Transverse colon (tissue), 4 donors: ENCODE results near the gene PCAT6. TPM values are rescaled to one million over a fixed set of nuclear protein-coding genes. Genes with fewer than 3 reads are reported as not detected.

ENCODE experiments used
- DNase-seq: peaks from one replicate; pipeline ENCODE4 v3.0.0-alpha.2; 2019
- H3K27ac ChIP-seq, 4 donors: fragments of 200-600 bp; sonication (generic); 2 replicates each; pipeline ENCODE4 v1.5.1; 2016 to 2018; ENCODE audit warnings: inconsistent platforms in 4 of 4
- H3K27me3 ChIP-seq: fragments of 200-600 bp; sonication (generic); 2 replicates; pipeline ENCODE4 v1.5.1; 2017; ENCODE audit warnings: inconsistent platforms
- H3K36me3 ChIP-seq, 4 donors: fragments of 200-600 bp; sonication (generic); 2 replicates each; pipeline ENCODE4 v1.5.1; 2017 to 2019; ENCODE audit warnings: inconsistent platforms in 4 of 4
- H3K4me1 ChIP-seq, 4 donors: fragments of 200-600 bp; sonication (generic); 2 replicates each; pipeline ENCODE4 v1.5.1; 2017 to 2020; ENCODE audit warnings: inconsistent platforms in 4 of 4
- H3K4me3 ChIP-seq, 4 donors: fragments of 200-600 bp; sonication (generic); 1 replicate in 1 of 4; 2 replicates in 3 of 4; pipeline versions ENCODE4 v1.5.1 to v1.6.1; 2017 to 2019; ENCODE audit warnings: inconsistent platforms in 4 of 4
- H3K9me3 ChIP-seq, 2 donors: fragments of 200-600 bp; sonication (generic); 2 replicates each; pipeline ENCODE4 v1.5.1; 2017 to 2019; ENCODE audit warnings: inconsistent platforms in 2 of 2
- EP300 ChIP-seq: sonication (generic); formaldehyde crosslinking; IDR thresholded peaks from one replicate; pipeline ENCODE4 v1.6.1; 2017; ENCODE audit warnings: antibody characterized with exemption, low read depth
- POLR2A ChIP-seq: fragments of 450-650 bp; IDR thresholded peaks from one replicate; pipeline ENCODE4 v1.6.1; 2016; ENCODE audit warnings: antibody characterized with exemption, mild to moderate bottlenecking, moderate library complexity
- POLR2AphosphoS5 ChIP-seq, 3 donors: sonication (generic); formaldehyde crosslinking; IDR thresholded peaks; one replicate each; pipeline ENCODE4 v1.6.1; 2016; ENCODE audit warnings: antibody characterized with exemption in 3 of 3
- WGBS, 2 donors: methylation state at CpG; one replicate each; pipeline ENCODE4 v1.1.5; 2018; ENCODE audit warnings: low coverage in 1 of 2; 5-methylcytosine and 5-hydroxymethylcytosine counted together
- in situ Hi-C, 4 donors: fragments of 200-750 bp; cut with MboI; loops; one replicate each; pipeline versions ENCODE4 v1.15.0 to v1.15.1; 2017; ENCODE audit warnings: low sequenced_read_pairs in 3 of 4, low pct_ligation_motif_present in 1 of 4, low pct_unique_long_range_greater_than_20kb in 1 of 4
- intact Hi-C: fragments of 100-400 bp; cut with DNase I; formaldehyde crosslinking; loops from one replicate; pipeline ENCODE4 v1.15.1; 2023; ENCODE audit warnings: low total_unique reads
- total RNA-seq, 4 donors: library from RNA; depleted of rRNA; stranded (reverse); fragments of >200 nt; gene quantifications; one replicate each; pipeline ENCODE4 v1.1.0, GENCODE V29; 2016
- TF ChIP-seq, protein P1 (sequence below), 5 experiments: fragments of 200-600 bp in 3 of 5; fragments of 450-650 bp in 2 of 5; sonication (generic) in 3 of 5; IDR thresholded peaks; 1 replicate in 2 of 5; 2 replicates in 3 of 5; pipeline ENCODE4 v1.5.1; 2016 to 2017; ENCODE audit warnings: antibody characterized with exemption in 5 of 5, inconsistent platforms in 3 of 5, mild to moderate bottlenecking in 2 of 5, moderate library complexity in 1 of 5

The PCAT6 gene
- total RNA-seq, 4 donors from 2014 or later = not detected

DNA sequence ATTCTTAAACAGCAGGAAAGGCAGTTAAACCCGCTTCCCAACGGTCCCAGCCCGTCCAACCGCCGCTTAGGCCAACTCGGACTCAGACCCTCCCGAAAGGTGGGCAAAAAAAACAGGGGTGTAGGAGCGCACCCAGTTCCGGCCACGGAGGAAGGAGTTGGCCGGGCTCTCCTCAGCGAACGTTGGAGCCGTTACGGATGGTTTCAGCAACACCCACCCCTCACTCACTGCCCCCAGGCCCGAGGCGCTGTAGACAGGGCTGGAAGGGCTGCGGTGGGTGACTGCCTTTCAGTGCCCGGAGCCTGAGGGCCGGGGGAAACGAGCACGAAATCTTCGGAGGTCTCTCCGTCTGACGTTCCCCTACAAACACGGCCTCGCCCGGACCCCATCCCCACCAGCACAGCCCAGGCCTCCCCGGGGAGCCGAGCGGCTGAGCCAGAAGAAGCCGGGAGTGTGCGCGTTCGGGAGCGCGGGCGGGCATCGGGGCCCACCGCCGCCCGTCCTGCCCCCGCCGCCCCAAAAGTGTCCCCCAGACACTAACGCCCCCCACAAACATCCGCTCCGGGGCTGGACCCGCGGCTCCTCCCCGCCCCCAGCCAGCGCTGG is 3.8 kb upstream of the PCAT6 start:
- no peaks in the 10 kb centered on the region for H3K27me3 ChIP-seq
- no peaks in the 10 kb centered on the region for H3K36me3 ChIP-seq
- WGBS, 2 donors = 4% methylated on average over 31 of the region's 51 CpGs; no CpG with 5 or more reads in 1 of the 2 donors
- peak overlapping the region; percentile 80 to 94 (median 88) for H3K4me3 ChIP-seq
- H3K27ac ChIP-seq = peak overlapping the region; percentile 94 to 96 (median 95)
- no peaks in the 10 kb centered on the region for H3K9me3 ChIP-seq
- H3K4me1 ChIP-seq = peaks cover 3 to 47% (median 26%) of the 10 kb centered on the region in 4 donors
- DNase-seq = no peak
- in situ Hi-C loops = no loop called here
- TF ChIP-seq POLR2AphosphoS5 (IDR thresholded peaks at IDR 0.05) = no peak
- TF ChIP-seq POLR2A = no peak
- TF ChIP-seq, protein P1, sequence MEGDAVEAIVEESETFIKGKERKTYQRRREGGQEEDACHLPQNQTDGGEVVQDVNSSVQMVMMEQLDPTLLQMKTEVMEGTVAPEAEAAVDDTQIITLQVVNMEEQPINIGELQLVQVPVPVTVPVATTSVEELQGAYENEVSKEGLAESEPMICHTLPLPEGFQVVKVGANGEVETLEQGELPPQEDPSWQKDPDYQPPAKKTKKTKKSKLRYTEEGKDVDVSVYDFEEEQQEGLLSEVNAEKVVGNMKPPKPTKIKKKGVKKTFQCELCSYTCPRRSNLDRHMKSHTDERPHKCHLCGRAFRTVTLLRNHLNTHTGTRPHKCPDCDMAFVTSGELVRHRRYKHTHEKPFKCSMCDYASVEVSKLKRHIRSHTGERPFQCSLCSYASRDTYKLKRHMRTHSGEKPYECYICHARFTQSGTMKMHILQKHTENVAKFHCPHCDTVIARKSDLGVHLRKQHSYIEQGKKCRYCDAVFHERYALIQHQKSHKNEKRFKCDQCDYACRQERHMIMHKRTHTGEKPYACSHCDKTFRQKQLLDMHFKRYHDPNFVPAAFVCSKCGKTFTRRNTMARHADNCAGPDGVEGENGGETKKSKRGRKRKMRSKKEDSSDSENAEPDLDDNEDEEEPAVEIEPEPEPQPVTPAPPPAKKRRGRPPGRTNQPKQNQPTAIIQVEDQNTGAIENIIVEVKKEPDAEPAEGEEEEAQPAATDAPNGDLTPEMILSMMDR (IDR thresholded peaks at IDR 0.05) = no peak
- TF ChIP-seq EP300 = no peak
- intact Hi-C loops = no loop called here

DNA sequence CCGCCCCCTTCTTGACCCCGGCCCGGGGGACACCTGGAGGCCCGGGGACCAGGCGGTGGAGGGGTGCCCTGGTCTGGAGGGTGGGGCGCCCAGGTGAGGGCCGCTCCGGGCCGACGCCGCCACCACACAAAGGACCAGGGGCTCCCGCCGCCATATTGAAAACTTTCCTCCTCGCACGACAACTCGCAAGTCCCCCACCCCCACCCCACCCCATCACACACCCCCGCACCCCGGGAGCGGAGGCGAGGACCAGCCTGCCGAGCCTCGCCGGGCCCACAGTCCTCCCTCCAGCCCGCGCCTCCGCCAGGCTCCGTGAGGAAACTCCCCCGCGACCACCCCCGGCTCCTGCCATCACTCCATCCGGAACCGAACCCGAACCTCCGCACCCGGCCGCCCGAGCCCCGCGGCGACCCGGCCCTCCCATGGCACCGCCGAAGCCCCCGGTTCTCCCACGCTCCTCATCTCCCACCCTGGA is 3.3 kb upstream of the PCAT6 start:
- intact Hi-C loops (no loop called here), in situ Hi-C loops (no loop called here)
- no peaks in the 10 kb centered on the region for H3K27me3 ChIP-seq
- TF ChIP-seq POLR2A = no peak
- no peak for TF ChIP-seq POLR2AphosphoS5 (IDR thresholded peaks at IDR 0.05)
- no peak for TF ChIP-seq EP300
- TF ChIP-seq, protein P1 (IDR thresholded peaks at IDR 0.05) = no peak
- peak overlapping the region; percentile 80 to 94 (median 88) for H3K4me3 ChIP-seq
- peak; percentile 30 for DNase-seq
- WGBS, 2 donors = 3% methylated on average over 28 of the region's 45 CpGs; no CpG with 5 or more reads in 1 of the 2 donors
- H3K27ac ChIP-seq = peak overlapping the region; percentile 94 to 96 (median 95)
- no peaks in the 10 kb centered on the region for H3K36me3 ChIP-seq
- no peaks in the 10 kb centered on the region for H3K9me3 ChIP-seq
- H3K4me1 ChIP-seq = peaks cover 3 to 52% (median 31%) of the 10 kb centered on the region in 4 donors

DNA sequence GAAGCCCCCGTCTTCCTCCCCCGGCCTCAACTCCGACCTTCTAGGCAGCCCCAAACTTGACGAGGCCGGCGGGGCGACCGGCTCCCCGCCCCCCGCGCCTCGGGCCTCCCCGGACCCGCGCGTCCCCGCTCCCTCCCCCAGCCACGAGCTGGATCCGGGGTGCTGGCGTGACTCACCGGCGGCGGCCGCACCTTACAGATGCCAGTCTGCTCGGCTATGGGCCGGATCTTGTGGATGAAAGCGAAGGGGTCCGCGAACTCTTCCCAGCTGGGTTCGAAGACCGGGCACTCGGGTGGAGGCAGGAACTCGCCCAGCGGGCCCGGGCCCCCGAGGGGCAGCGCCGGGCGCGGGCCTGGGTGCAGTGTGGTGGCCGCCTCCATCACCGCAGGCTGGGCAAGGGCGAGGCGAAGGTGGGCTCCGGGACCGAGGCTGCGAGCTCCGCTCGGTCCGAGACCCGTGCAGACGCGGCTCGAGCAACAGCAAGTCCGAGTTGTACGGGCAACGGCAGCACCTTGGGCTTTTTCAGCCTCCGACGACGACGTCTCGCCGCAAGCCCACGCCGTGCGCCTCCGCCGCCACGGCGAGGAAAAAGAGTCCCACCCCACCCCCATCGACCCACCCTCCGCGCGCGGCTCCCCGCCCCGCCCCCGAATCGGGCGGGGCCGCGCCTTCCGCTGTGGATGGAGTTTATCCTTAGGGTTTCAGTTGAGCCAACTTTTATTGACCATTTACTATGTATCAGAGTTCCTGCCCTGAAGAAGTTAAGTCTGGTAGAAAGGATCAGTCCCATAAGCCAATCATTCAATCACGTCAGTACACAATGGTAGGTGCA is 2.6 kb upstream of the PCAT6 start, which contains the start of gene KDM5B:
KDM5B (minus strand) TSS at position 496 of the 832 bp plus-strand sequence; CDS start at position 380, 116 bp downstream.
- Histone ChIP-seq H3K27me3 (no peaks in the 10 kb centered on the region), H3K9me3 (no peaks in the 10 kb centered on the region), H3K36me3 (no peaks in the 10 kb centered on the region), H3K4me1 (peaks cover 3 to 55% (median 30%) of the 10 kb centered on the region in 4 donors), H3K4me3 (peak within 1 kb of the TSS; percentile 80 to 94 (median 88)), H3K27ac (peak within 1 kb of the TSS; percentile 94 to 96 (median 95))
- 1% methylated on average over 62 of the region's 84 CpGs; no CpG with 5 or more reads in 1 of the 2 donors for WGBS, 2 donors
- peak; percentile 84 for DNase-seq
- TF ChIP-seq POLR2AphosphoS5 (IDR thresholded peaks at IDR 0.05) = peak; percentile 91 to 97 (median 97)
- TF ChIP-seq, protein P1 (IDR thresholded peaks at IDR 0.05) = no peak
- no peak for TF ChIP-seq EP300
- peak; percentile 92 for TF ChIP-seq POLR2A
- intact Hi-C loops = no loop called here
- in situ Hi-C loops = no loop called here

DNA sequence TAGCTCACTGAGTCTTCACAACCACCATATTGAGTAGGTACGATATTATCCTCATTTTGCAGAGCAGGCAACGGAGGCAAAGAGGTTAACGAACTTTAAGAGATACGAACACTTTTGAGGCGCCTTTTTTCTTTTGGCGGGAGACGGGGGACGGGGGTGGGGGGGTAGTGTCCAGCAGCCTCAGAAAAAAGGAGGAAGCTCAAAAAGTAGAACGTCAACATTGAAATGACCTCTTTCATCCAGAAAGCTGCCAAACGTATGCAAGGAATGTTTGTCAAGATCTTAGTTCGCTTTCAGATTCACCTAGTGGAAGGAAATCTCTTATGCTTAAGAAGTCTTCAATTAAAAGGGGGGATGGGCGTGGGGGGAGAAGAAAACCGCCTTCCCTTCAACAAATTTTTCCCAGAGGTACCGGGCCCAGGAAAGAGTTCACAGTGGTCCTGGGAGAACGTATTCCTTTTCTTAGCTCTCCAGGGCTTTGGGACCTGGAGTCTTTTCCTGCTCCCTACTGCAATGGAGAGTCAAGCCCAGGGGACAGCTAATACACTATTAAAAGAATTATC is 1.1 kb upstream of the PCAT6 start:
- no peak for DNase-seq
- H3K4me1 ChIP-seq = peaks cover 3 to 48% (median 28%) of the 10 kb centered on the region in 4 donors
- H3K36me3 ChIP-seq = no peaks in the 10 kb centered on the region
- no peaks in the 10 kb centered on the region for H3K9me3 ChIP-seq
- peak overlapping the region; percentile 80 to 91 (median 89) for H3K27ac ChIP-seq
- H3K27me3 ChIP-seq = no peaks in the 10 kb centered on the region
- WGBS, 2 donors = 70 to 79% methylated on average over 12 to 15 of the region's 15 CpGs
- H3K4me3 ChIP-seq = peak overlapping the region in 1 of 4 donors; percentile 79
- intact Hi-C loops (no loop called here), in situ Hi-C loops (no loop called here)
- TF ChIP-seq, protein P1 (IDR thresholded peaks at IDR 0.05) = no peak
- TF ChIP-seq POLR2AphosphoS5 (IDR thresholded peaks at IDR 0.05) (no peak), EP300 (no peak), POLR2A (no peak)
